Activated CD4-positive, alpha-beta memory T cell treated with anti-CD3 and anti-CD28 coated beads, Interleukin-2, amount 10 ng/mL, durations not matched to agents 7 days and 5 days (primary cell): ENCODE measurements around the gene LANCL2. TPM values are rescaled to one million over a fixed set of nuclear protein-coding genes. Genes with fewer than 3 reads are reported as not detected.

ENCODE experiments used
- CTCF ChIA-PET: fragments of 350-600 bp; sonication (Branson Sonifier 250); formaldehyde crosslinking; loops from one replicate; lab custom pipeline; 2021; ENCODE audit warnings: antibody characterized with exemption, inconsistent platforms; lab: Charles Lee
- POLR2A ChIA-PET: fragments of 350-600 bp; sonication (Branson Sonifier 250); formaldehyde crosslinking; loops from one replicate; lab custom pipeline; 2021; ENCODE audit warnings: antibody characterized with exemption; lab: Charles Lee
- DNase-seq: peaks from one replicate; pipeline ENCODE4 v3.0.0-alpha.2; 2020
- H3K27ac Mint-ChIP-seq: one replicate; pipeline ENCODE4 v1.8.0; 2021; ENCODE audit warnings: mild to moderate bottlenecking, mixed read lengths
- H3K27me3 Mint-ChIP-seq: one replicate; pipeline ENCODE4 v1.8.0; 2021; ENCODE audit warnings: mixed read lengths
- H3K36me3 Mint-ChIP-seq: one replicate; pipeline ENCODE4 v1.8.0; 2021; ENCODE audit warnings: low read depth, mixed read lengths
- H3K4me1 Mint-ChIP-seq: one replicate; pipeline ENCODE4 v1.8.0; 2021; ENCODE audit warnings: mixed read lengths
- H3K4me3 Mint-ChIP-seq: one replicate; pipeline ENCODE4 v1.8.0; 2021; ENCODE audit warnings: mild to moderate bottlenecking, mixed read lengths
- H3K9me3 Mint-ChIP-seq: one replicate; pipeline ENCODE4 v1.8.0; 2021; ENCODE audit warnings: mixed read lengths
- total RNA-seq, 2 experiments: library from RNA; stranded (reverse); gene quantifications; one replicate each; pipeline ENCODE4 v1.2.3, GENCODE V29; 2021

LANCL2 gene
- total RNA-seq, 2 experiments from 2014 or later = 6.4 TPM

DNA sequence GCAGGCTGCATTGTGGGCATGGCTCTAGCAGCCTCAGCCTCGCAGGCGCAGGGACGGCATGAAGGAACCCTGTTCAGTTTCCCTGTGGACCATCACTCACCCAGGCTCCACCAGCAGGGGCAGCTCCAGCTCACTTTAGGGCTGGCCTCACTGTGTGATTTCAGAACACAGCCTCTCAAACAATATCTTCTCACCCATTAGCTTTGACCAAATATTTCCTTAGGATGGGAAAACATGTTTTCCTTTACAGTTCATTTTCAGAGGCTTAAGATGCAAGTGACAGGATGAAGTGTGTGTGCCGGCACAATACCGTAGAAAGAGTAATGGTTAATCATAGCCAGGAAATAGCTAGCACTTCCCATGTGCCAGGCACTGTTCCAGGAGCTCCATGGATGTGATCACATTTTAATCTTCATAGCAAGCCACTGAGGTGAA, 58.2 kb downstream of the LANCL2 start:
- H3K36me3 Mint-ChIP-seq = peaks cover 5% of the 10 kb centered on the region
- POLR2A ChIA-PET = no interaction called here
- H3K27me3 Mint-ChIP-seq = no peaks in the 10 kb centered on the region
- no peak for DNase-seq
- H3K9me3 Mint-ChIP-seq = no peaks in the 10 kb centered on the region
- no peak overlapping the region for H3K4me3 Mint-ChIP-seq
- CTCF ChIA-PET = interaction anchor here (0.5 to 2.1 kb wide), 3 partner anchors 8 to 125 kb away, joined by 4 to 9 read pairs (median 5); no protein-coding TSS in a partner anchor
- H3K27ac Mint-ChIP-seq = no peak overlapping the region
- H3K4me1 Mint-ChIP-seq = peaks cover 6% of the 10 kb centered on the region

DNA sequence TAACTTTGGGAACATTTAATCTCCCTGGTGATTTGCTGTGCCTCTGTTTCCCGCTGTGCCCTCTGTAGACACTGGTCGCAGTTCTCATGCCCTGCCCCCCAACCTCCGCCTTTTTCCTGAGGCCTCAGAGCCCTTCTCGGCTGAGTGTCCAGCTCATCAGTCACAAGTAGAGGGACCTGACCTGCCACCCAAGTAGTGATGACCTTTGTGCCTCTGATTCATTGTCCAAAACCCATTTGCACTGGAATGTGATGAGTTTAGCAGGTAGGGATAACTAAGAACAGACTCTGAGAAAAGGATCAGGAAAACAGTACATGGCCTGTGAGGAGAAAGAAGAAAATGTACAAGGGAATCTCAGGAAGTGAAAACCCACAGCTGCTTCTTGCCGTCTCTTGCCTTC, 58.8 kb downstream of the LANCL2 start:
- no peak overlapping the region for H3K27ac Mint-ChIP-seq
- H3K27me3 Mint-ChIP-seq = no peaks in the 10 kb centered on the region
- ChIA-PET POLR2A (no interaction called here), CTCF (interaction anchor here (0.5 to 2.1 kb wide), 3 partner anchors 9 to 125 kb away, joined by 4 to 9 read pairs (median 5); no protein-coding TSS in a partner anchor)
- H3K36me3 Mint-ChIP-seq = peaks cover 5% of the 10 kb centered on the region
- H3K9me3 Mint-ChIP-seq = no peaks in the 10 kb centered on the region
- DNase-seq = no peak
- peaks cover 6% of the 10 kb centered on the region for H3K4me1 Mint-ChIP-seq
- no peak overlapping the region for H3K4me3 Mint-ChIP-seq

DNA sequence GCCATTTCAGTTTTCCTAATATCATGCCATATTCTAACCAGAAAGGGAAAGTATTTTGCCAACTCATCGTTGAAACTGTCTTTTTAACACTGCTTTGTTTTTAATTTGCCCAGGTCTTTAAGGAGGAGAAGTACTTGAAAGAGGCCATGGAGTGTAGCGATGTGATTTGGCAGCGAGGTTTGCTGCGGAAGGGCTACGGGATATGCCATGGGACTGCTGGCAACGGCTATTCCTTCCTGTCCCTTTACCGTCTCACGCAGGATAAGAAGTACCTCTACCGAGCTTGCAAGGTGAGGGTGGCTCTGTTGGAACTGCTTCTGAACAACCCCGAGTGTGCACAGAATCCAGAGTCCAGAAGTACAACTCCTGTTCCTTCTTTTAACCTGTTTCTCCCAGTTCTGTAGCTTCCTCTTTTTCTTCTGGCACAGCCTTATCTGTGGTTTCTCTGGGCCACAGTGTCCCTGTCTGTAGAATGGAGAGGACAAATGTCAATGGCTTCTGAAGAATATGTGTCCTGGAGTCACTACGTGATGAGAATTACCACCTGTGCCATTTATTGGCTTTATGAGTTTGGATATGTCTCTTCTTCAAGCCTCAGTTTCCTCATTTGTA, 60.1 kb downstream of the LANCL2 start:
- Mint-ChIP-seq H3K4me3 (no peak overlapping the region), H3K27ac (no peak overlapping the region), H3K9me3 (no peaks in the 10 kb centered on the region), H3K4me1 (peaks cover 6% of the 10 kb centered on the region), H3K27me3 (no peaks in the 10 kb centered on the region), H3K36me3 (peaks cover 5% of the 10 kb centered on the region)
- POLR2A ChIA-PET = no interaction called here
- CTCF ChIA-PET = no interaction called here
- no peak for DNase-seq

DNA sequence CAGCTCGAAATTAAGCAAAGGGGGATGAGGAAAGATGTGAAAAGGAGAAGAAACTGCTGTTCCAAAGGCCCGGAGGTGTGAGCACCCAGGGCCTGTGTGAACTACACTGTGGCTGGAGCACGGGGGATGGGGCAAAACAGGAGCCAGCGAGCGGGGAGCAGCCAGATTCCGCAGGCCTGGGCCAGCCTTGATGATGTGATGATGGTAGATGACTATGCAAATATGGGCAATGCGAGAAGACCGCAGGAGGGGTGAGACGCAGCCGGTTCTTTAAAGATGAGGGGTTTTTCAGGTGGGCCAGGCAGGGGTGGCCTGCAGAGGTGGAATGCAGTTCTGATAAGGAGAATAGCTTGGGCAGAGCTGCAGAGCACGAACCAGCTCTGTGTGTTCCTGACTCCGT, 61.5 kb downstream of the LANCL2 start:
- Mint-ChIP-seq H3K36me3 (peaks cover 5% of the 10 kb centered on the region), H3K27ac (no peak overlapping the region), H3K9me3 (no peaks in the 10 kb centered on the region), H3K4me3 (no peak overlapping the region), H3K27me3 (no peaks in the 10 kb centered on the region), H3K4me1 (peaks cover 6% of the 10 kb centered on the region)
- ChIA-PET POLR2A (no interaction called here), CTCF (interaction anchor here (1.2 to 3.5 kb wide), 2 partner anchors 12 to 17 kb away, joined by 3 to 15 read pairs; no protein-coding TSS in a partner anchor)
- DNase-seq = no peak

DNA sequence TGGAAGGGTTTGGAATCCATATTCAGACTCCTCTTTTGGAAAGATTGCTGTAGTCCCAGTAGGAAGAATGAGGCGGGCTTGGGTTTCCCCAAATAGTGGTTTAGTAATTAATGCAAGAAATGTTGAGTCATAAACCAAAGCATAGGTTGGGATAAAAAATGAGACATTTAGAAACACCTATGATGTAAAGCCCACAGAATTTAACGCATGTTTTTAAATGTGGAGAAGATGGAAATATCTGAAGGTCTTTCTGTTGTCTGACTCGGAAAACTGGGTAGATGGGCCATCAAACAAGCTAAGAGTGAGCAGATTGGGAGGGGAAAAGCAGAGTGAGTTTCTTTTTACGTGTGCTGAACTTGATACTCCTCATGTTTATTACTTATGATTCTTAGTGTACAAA, 62.2 kb downstream of the LANCL2 start:
- Mint-ChIP-seq H3K9me3 (no peaks in the 10 kb centered on the region), H3K4me3 (no peak overlapping the region), H3K27me3 (no peaks in the 10 kb centered on the region), H3K27ac (no peak overlapping the region), H3K4me1 (peaks cover 6% of the 10 kb centered on the region), H3K36me3 (peaks cover 5% of the 10 kb centered on the region)
- ChIA-PET POLR2A (no interaction called here), CTCF (interaction anchor here (0.8 to 3.5 kb wide), 3 partner anchors 13 to 170 kb away, joined by 3 to 15 read pairs (median 3); no protein-coding TSS in a partner anchor)
- DNase-seq = no peak

DNA sequence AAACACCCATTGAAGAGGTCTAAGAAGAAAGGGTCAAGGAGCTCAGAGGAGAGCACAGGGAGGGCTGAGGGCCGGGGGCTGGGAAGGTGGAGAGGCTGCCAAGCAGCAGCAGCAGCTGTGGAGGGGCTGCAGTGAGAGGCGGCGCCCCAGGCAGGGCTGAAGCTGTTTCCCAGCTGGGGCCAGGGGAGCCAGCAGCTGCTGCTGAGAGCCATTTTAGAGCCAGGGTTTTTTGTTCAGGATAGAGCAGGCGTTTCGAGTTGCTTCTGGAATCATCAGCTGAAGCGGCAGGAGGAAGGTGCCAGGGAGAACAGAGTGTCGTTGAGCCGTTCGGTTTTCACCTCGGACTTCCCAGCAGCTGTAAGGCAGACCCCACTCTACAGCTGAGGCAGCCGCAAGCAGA, 62.7 kb downstream of the LANCL2 start:
- POLR2A ChIA-PET = no interaction called here
- no peak overlapping the region for H3K27ac Mint-ChIP-seq
- no peaks in the 10 kb centered on the region for H3K27me3 Mint-ChIP-seq
- H3K4me1 Mint-ChIP-seq = peaks cover 6% of the 10 kb centered on the region
- H3K4me3 Mint-ChIP-seq = no peak overlapping the region
- peaks cover 5% of the 10 kb centered on the region for H3K36me3 Mint-ChIP-seq
- DNase-seq = no peak
- H3K9me3 Mint-ChIP-seq = no peaks in the 10 kb centered on the region
- CTCF ChIA-PET = interaction anchor here (0.6 to 3.5 kb wide), 3 partner anchors 13 to 170 kb away, joined by 3 to 15 read pairs (median 3); no protein-coding TSS in a partner anchor

DNA sequence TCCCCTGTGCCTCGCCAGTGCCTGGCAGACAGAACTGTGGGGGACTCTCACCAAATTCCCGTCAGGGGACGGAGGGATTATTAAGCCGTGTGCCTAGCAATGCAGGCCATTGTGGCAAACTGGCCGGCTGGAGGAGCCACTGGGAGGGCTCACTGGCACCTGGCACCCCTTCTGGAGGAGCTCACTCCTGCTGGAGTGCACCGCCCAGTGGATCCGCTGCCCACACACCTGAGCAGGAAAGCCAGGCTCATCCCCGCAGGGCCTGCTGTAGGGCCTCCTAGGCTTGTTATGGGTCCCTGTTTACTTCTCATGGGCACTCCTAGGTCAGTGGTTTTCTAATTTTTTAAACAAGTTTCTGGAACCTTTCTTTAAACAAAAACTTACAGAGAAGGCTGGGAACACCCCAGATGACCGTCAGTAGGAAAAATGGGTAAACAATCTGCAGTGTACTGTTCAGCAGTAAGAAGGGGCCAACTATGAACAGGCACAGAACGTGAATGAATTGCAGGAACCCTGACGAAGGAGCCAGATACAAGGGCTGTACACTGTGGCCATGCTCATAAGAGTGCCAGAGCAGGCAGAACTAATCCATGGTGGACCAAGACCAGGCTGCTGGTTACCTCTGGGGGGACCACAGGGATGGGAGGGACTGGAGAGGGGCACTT, 64.8 kb downstream of the LANCL2 start:
- H3K27me3 Mint-ChIP-seq = no peaks in the 10 kb centered on the region
- ChIA-PET CTCF (interaction anchor here (0.8 to 3.5 kb wide), 2 partner anchors 15 to 163 kb away, joined by 3 to 15 read pairs; no protein-coding TSS in a partner anchor), POLR2A (no interaction called here)
- H3K4me1 Mint-ChIP-seq = peaks cover 6% of the 10 kb centered on the region
- H3K27ac Mint-ChIP-seq = no peak overlapping the region
- peaks cover 5% of the 10 kb centered on the region for H3K36me3 Mint-ChIP-seq
- H3K9me3 Mint-ChIP-seq = no peaks in the 10 kb centered on the region
- no peak for DNase-seq
- H3K4me3 Mint-ChIP-seq = no peak overlapping the region

DNA sequence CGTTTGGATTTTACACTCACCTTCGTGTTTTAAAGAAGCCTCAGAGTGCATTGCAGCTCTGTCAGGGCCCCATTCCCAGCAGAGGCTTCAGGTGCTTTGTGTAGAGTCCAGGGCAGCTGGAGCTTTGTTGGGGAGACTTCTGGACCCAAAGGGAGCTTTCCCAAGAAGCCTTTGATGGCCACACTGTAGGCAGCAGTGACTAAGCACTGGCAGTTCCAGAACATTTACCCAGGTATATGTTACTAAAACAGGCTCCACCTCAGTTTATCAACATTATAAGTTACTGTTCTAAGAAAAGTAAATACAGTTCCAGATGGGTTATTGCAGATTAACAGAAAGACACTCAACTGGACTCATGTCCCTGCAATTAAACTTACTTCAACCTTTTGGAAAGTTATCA, 66.8 kb downstream of the LANCL2 start:
- Mint-ChIP-seq H3K27ac (no peak overlapping the region), H3K9me3 (no peaks in the 10 kb centered on the region), H3K27me3 (no peaks in the 10 kb centered on the region), H3K4me1 (peaks cover 6% of the 10 kb centered on the region), H3K4me3 (no peak overlapping the region), H3K36me3 (no peaks in the 10 kb centered on the region)
- ChIA-PET CTCF (interaction anchor here (0.8 to 2.3 kb wide), 6 partner anchors 9 to 166 kb away, joined by 3 to 11 read pairs (median 8); no protein-coding TSS in a partner anchor), POLR2A (no interaction called here)
- DNase-seq = no peak

DNA sequence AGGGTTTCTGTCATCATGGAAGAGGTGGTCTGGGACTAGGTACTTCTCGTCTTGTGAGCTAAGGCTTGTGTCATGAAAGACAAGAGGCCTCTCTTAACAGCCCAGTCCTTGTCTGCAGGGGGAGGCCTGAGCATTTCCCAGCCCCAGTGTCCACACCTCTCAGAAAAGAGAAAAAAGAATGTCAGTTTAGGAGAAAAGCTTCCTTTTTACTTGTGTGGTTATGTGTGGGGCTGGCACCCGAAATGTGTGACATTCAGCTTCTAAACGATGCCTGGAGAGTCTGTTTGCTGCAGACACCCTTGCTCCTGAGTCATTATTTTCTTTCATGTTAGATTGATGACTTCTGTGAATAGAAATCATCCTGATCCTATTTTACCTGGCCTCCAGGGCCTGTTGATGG, 67.4 kb downstream of the LANCL2 start:
- DNase-seq = no peak
- H3K27me3 Mint-ChIP-seq = no peaks in the 10 kb centered on the region
- CTCF ChIA-PET = interaction anchor here (0.8 to 2.3 kb wide), 7 partner anchors 9 to 166 kb away, joined by 3 to 11 read pairs (median 7); partner anchors contain the start of gene VOPP1
- no peak overlapping the region for H3K27ac Mint-ChIP-seq
- POLR2A ChIA-PET = no interaction called here
- H3K4me3 Mint-ChIP-seq = no peak overlapping the region
- no peaks in the 10 kb centered on the region for H3K9me3 Mint-ChIP-seq
- no peaks in the 10 kb centered on the region for H3K36me3 Mint-ChIP-seq
- peaks cover 1% of the 10 kb centered on the region for H3K4me1 Mint-ChIP-seq

DNA sequence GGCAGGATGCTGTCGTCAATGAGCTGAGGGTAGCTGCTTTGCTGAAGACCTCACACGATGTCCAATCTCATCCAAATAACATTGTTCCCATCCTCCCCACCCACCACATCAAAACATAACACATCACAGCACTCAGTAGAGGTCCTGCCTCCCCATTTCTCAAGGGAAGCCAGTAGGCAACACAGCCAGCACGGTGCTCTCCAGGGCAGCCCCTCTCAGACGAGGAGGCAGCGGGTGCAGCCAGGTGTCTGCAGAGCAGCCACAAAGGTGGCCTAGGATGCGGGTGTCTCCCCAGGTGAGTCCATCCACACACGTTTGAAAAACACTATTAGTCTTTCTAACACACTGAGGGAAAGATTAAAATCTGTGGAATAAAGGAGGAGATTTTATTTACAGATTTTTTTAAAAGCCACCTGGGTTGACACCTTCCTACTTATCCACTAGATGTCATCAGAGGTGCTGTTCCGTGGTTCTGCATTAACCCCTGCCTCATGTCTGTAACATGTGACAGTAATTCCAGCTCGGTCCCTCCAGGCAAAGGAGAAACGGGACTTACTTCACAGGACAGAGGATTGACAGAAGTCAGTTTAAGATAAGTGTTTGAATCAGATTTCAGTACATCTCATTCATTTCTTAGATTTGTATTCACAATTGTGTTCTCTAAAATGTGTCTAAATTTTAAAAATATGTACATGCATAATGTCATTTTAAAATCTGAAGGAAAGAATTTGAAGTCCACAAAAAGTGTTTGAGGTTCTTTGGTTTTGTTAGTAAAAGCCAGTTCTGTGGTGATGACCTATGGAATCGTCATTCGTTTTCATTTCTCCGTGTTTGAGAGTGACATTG, 68.0 kb downstream of the LANCL2 start:
- ChIA-PET POLR2A (no interaction called here), CTCF (interaction anchor here (1.1 to 2.3 kb wide), 6 partner anchors 10 to 165 kb away, joined by 4 to 11 read pairs (median 8); partner anchors contain the start of gene VOPP1)
- H3K27ac Mint-ChIP-seq = no peak overlapping the region
- no peaks in the 10 kb centered on the region for H3K9me3 Mint-ChIP-seq
- no peaks in the 10 kb centered on the region for H3K4me1 Mint-ChIP-seq
- H3K36me3 Mint-ChIP-seq = no peaks in the 10 kb centered on the region
- H3K27me3 Mint-ChIP-seq = no peaks in the 10 kb centered on the region
- no peak overlapping the region for H3K4me3 Mint-ChIP-seq
- DNase-seq = no peak

DNA sequence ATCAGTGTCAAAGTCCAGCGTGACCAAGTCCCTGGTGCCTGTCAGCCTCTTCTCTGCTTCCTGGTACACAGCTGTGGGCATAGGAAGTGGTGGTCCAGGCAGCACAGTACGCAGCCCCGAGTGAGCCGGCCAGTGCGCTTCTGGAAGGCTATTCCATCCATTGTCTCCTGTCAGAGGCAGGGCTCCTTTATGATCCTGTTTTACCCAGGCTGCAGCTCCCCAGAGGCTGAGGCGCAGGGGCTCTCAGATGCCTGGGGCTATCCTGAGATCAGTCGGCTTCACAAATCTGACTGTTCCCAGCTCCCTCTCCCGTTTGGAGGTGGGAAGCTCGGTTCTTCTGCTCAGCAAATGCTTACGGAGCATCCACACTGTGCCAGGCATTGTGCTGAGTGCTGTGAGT, 70.3 kb downstream of the LANCL2 start:
- no peaks in the 10 kb centered on the region for H3K36me3 Mint-ChIP-seq
- POLR2A ChIA-PET = no interaction called here
- H3K27me3 Mint-ChIP-seq = no peaks in the 10 kb centered on the region
- H3K4me3 Mint-ChIP-seq = no peak overlapping the region
- H3K9me3 Mint-ChIP-seq = no peaks in the 10 kb centered on the region
- H3K27ac Mint-ChIP-seq = no peak overlapping the region
- H3K4me1 Mint-ChIP-seq = no peaks in the 10 kb centered on the region
- DNase-seq = no peak
- CTCF ChIA-PET = interaction anchor here (1.6 kb wide), 1 partner anchor 20 kb away, joined by 4 read pairs; no protein-coding TSS in a partner anchor

DNA sequence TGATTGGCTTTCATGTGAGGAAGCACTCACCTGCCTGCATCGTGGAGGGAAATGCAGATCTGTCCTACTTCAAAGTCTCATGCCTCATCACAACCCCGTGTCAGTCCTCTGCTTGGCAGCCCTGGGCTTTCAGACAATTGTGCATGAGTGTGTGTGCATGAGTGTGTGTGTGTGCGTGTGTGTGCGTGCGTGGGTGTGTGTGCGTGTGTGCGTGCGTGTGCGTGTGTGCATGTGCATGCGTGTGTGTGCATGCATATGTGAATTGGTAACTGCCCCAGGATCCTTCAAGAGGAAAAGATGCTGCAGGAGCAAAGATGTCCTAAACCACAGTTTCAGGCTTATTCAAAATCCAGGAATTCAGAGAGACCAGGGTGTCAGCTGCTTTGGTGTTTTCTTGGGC, 71.3 kb downstream of the LANCL2 start:
- H3K27ac Mint-ChIP-seq = no peak overlapping the region
- CTCF ChIA-PET = no interaction called here
- POLR2A ChIA-PET = no interaction called here
- no peaks in the 10 kb centered on the region for H3K36me3 Mint-ChIP-seq
- H3K4me1 Mint-ChIP-seq = no peaks in the 10 kb centered on the region
- H3K9me3 Mint-ChIP-seq = no peaks in the 10 kb centered on the region
- no peak overlapping the region for H3K4me3 Mint-ChIP-seq
- DNase-seq = no peak
- no peaks in the 10 kb centered on the region for H3K27me3 Mint-ChIP-seq
